ACHN (cell line): Measurements from ENCODE around the gene PKNOX1.
"Not testable (repeated sequence)": the region's sequence is repeated elsewhere in the genome, so short reads cannot be mapped to it uniquely, and the experiment has no call there.

Source experiments
- DNase-seq: peaks from one replicate; pipeline ENCODE4 v3.0.0-alpha.2; 2015
- in situ Hi-C: cut with HindIII; loops from 2 replicates; pipeline ENCODE4 v1.10.0; 2017; ENCODE audit warnings: low sequenced_read_pairs, low pct_ligation_motif_present, low pct_unique_long_range_greater_than_20kb

PKNOX1 gene

DNA sequence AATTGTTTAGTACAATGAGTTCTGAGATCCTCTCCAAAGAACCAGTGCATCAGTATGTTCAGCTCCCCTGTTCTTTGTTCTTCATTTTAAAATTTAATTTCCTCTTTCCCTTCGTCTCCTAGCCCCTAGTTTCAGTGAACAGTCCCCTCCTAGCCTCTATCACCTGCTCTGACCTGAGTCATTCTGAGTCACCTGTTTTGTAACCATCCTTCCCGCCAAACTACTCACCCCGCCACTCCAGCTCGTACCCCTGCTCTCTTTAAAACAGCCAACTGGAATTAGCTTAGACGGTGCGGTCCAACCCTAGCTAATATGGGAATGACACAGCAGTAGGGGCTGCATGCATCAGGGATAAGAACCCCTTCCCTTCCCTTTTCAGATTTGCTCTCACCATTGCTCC lies 32.1 kb upstream of the PKNOX1 start:
- in situ Hi-C loops, result no loop called here
- DNase-seq, result no peak

DNA sequence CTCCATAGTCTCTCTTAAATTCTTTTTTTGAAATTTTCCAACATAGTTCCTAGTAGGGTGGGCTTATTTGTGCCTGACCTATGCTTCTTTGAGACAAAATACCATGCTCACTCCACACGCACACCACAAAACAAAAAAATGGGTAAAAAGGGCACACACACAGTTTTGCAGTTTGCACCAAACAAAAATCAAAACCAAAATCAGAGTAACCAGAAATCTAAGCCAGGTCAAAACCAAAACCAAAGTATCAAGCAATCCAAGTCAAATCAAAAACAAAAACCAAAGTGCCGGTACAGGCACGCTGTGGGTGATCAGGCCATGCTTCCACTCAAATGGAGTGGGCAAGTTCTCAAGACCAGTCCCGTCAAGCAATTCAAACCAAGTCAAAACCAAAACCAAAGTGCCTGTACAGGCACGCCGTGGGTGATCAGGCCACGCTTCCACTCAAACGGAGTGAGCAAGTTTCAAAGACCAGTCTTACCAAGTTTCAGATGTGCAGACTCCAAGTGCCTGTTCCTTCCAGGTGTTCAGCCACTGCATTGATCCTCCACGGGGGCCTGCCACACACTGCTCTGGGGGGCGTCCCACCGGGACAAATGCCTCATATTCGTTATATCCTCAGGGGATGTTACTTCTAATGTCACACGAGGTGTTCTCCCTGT lies 25.1 kb upstream of the PKNOX1 start:
- DNase-seq, in situ Hi-C loops: not testable (repeated sequence)

DNA sequence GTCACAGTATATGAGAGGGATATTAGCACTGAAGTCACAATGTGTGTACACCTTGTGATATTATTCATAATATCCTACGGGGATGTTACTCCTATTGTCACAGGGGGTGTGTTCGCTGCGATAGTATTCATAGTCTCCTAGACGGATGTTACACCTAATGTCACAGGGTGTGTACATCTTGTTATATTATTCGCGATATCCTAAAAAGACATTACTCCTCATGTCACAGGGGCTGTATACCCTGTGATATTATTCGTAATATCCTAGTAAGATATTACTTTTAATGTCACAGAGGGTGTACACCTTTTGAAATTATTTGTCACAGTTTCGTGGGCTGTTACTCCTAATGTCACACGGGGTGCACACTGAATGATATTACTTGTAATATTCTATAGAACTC lies 23.2 kb upstream of the PKNOX1 start:
- in situ Hi-C loops, DNase-seq: not testable (repeated sequence)

DNA sequence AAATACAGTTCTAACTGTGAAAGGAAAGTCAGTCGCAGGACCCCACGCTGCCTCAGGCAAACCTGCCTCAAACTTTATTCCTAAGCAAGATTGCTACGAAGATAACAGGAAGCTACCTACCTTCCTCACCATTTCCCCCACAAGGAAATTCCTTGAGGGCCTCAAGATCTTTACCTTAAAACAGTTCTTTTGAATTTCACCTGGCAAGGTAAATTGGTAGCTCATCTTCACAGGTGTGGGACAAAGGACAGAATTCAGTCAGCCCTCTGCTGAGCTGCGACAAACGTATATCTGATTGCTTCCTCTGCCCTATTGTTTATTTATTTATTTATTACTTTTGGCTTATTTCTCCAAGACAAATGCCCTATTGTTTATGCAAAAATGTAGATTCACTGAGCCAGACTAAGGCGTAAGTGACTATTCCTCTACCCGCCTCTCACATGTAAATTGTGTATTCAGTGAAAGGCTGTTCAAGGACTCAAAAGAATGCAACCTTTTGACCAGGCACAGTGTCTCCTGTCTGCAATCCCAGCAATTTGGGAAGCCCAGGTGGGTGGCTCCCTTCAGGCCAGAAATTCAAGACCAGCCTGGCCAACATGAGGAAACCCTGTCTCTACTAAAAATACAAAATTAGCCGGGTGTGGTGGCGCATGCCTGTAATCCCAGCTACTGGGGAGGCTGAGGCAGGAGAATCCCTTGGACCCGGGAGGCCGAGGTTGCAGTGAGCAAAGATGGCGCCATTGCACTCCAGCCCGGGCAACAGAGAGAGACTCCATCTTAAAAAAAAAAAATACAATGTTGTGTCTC lies 17.3 kb upstream of the PKNOX1 start:
- in situ Hi-C loops, result no loop called here
- DNase-seq, result no peak

DNA sequence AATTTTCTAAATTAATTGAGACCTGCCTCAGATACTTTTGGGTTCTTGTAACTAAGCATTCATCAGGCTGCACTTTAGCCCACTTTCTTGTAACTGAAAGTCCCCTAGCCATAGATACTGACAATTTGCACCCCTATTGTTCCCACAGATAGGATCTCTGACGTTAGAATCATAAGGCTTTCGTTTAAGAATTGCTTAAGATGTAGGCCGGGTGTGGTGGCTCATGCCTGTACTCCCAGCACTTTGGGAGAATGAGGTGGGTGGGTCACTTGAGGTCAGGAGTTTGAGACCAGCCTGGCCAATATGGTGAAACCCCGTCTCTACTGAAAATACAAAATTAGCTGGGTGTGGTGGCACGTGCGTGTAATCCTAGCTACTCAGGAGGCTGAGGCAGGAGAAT lies 16.2 kb upstream of the PKNOX1 start:
- DNase-seq, in situ Hi-C loops: not testable (repeated sequence)

DNA sequence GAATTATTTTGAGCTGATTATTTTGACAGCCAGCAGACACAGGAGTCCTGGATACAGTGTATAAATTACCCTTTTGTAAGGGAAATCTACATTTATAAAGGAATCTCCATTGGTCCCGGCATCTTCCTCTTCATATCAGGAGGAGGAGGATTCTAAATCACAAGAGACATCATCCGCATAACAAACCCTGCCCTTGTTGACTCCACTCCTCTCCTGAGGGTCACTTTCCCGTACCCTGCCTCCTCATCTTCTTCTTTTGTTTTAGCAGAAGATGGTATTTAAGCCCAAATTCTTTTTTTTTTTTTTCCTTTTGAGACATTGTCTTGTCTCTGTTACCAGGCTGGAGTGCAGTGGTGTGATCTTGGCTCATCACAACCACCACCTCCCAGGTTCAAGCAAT lies 14.6 kb upstream of the PKNOX1 start:
- DNase-seq, result no peak
- in situ Hi-C loops, result no loop called here

DNA sequence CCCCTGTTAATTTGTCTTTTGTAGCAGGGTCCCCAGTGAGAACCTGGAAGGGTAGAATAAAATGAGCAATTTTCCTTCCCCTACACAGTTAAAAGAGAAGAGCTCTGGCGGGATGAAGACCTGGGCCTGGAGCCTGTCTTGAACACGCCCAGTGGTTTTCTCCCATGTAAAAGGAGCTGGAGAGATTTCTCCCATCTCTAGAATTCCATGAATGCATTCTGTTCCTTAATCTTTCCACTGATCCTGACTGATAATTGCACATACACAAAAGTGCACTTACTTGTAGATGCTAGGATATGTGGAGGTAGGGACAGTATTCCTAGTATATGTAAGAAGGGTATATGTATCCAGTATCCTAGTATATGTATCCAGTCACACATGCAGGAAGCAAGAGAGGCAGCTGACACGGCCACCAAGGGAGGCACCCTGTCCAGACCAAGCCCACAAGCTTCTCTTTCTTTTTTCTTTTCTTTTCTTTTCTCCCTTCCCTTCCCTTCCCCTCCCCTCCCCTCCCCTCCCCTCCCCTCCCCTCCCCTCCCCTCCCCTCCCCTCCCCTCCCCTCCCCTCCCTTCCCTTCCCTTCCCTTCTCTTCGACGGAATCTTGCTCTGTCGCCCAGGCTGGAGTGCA lies 11.9 kb upstream of the PKNOX1 start:
- in situ Hi-C loops, result no loop called here

DNA sequence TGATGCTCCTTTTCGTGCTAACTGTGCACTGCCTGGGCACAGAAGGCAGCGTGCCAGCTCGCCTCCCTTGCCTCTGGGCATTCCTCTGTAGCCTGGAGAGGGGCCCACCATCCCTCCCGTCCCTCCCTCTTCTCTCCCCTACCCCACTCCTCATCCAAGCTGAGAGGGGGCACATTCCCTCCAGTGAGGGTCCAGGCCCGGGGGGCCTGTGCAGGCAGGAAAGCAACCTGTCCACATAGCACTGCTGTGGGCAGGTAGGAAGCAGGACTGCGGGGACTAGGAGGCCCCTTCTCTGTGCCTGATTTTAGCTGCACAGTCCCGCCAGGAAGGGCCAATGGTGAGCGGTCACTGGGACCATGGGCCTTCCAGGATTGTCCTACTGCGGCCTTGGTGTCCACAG lies 10.3 kb upstream of the PKNOX1 start:
- in situ Hi-C loops, result no loop called here
- DNase-seq, result no peak

More for the DNA sequence above, 11.9 kb upstream of the PKNOX1 start:
- no peak for DNase-seq

DNA sequence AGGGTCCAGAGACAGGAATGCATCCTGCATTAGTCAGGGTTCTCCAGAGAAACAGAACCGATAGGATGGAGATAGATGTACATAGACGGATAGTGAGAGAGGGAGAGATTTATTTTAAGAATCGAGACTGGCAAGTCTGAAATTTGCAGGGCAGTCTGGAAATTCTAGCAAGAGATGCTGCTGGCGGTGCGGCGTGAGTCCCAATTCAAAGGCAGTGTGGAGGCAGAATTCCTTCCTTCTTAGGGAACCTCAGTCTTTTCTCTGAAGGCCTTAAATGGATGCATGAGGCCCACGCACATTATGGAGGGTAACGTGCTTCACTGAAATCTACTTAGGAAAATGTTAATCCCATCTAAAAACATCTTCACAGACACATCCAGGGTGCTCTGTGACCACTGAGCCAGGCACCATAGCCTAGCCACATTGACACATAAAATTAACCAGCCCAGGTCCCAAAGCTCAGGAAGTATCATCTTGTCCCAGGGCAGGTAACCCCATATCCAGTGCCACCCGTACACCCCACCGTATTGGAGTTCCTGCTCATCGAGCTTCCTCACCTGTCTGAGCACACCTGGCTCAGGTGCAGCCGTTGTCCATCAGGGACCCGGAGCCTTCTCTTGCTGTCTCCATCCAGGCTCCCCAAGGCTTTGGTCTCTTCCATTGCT lies 9.7 kb upstream of the PKNOX1 start:
- DNase-seq, result no peak
- in situ Hi-C loops, result no loop called here

DNA sequence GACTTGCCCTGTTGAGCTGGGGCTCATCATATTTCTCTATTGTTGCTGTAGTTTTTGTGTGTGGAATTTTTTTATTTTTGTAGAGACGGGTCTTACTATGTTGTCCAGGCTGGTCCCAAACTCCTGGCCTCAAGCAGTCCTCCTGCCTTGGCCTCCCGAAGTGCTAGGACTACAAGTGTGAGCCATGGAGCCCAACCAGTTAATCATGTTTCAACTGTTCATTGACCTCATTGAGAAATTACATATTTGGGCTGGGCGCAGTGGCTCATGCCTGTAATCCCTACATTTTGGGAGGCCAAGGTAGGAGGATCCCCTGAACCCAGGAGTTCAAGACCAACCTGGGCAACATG lies 9.2 kb upstream of the PKNOX1 start:
- no peak for DNase-seq
- in situ Hi-C loops, result no loop called here

DNA sequence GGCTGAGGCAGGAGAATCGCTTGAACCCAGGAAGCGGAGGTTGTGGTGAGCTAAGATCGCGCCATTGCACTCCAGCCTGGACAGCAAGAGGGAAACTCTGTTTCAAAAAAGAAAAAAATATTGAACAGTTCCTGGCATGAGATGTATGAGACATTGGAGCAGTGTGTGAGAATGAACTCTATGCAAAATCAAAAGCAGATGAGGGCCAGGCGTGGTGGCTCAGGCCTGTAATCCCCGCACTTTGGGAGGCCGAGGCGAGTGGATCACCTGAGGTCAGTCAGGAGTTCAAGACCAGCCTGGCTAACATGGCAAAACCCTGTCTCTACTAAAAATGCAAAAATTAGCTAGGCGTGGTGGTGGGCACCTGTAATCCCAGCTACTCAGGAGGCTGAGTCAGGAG lies 6.7 kb upstream of the PKNOX1 start:
- DNase-seq, in situ Hi-C loops: not testable (repeated sequence)

DNA sequence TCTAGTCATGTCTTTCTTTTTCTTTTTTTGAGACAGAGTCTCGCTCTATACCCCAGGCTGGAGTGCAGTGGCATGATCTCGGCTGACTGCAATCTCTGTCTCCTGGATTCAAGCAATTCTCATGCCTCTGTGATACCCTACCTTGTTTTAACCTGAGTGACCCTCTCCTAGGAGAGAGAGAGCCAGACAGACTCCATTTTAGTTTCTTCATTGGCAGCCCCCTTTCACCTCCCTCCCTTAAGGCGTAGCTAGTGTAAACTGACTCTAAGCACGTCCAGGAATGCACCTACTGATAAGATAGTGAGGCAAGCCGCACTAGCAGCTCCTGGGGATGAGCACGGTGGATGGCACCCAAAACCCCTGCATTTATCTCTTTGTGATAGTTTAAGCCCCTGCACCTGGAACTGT lies 5.2 kb upstream of the PKNOX1 start:
- in situ Hi-C loops, result no loop called here
- no peak for DNase-seq

DNA sequence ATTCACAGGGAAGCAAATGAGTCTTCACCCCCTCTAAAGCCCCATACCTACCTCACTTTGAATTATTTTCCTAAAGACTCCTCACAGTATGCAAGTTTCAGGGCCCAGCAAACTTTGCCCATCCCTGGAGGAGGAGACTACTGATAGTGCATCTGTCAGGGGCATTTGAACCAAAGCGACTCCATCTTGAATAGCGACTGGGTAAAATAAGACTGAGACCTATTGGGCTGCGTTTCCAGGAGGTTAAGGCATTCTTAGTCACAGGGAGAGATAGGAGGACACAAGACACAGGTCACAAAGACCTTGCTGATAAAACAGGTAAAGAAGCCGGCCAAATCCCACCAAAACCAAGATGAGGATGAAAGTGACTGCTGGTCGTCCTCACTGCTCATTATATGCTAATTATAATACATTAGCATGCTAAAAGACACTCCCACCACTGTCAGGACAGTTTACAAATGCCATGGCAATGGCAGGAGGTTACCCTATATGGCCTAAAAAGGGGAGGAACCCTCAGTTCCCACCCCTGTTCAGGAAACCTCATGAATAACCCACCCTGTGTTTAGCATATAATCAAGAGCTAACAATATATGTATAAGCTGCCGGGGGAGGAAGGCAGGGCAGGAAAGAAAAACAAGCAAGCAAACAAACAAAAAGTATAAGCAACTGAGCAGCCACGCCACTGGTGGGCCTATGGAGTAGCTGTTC lies 3.3 kb upstream of the PKNOX1 start:
- no peak for DNase-seq
- in situ Hi-C loops, result no loop called here

DNA sequence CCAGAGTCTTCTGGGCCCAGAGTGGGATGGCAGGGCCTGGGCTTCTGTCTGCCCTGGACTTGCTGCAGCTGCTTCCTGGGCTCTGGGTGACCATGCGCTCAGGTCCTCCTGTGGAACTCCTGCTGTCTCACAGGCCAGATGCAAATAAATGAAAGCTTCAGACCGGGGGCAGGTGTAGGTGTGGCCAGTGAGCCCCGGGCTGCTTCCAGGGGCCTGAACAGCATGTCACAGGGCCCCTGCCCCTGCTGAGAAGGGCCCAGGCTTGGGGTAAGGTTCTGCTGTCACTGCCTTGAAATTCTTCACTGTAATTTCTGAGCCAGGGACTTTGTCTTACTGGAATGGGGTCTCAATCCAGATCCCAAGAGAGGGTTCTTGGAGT lies 2.5 kb upstream of the PKNOX1 start:
- DNase-seq, result no peak
- in situ Hi-C loops, result no loop called here

DNA sequence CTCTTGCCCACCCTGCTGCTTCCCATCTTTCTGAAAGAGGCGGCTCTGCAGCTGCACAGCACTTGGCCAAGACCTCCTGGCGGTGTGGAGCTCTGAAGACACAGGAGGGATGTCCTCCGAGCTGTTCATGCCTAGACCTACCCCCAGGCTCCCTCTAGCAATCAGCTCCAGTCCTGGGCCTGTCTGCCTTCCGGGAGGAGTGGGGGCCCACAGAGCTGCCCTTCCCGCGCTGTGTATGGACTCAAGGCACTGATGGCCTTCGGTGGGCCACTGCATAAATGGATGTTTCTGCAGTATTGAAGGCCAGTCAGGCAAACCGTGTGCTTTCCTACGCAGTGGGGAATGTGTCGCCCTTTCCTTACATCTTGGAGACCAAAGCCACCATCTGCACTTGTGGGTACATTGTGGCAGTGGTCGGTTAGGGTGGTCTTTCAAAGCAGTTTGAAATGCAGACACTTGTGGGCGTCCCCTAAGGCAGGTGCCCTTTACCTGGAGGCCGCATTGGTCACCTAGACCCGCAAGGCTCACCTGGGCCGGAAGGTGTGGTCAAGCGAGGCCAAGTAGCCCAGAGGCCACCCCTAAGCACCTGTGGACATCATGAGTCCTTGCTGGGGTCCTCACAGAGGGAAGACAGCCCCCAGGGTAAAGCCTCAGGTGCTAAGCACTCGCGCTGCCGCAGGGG lies 912 bp upstream of the PKNOX1 start:
- in situ Hi-C loops, result no loop called here
- no peak for DNase-seq

DNA sequence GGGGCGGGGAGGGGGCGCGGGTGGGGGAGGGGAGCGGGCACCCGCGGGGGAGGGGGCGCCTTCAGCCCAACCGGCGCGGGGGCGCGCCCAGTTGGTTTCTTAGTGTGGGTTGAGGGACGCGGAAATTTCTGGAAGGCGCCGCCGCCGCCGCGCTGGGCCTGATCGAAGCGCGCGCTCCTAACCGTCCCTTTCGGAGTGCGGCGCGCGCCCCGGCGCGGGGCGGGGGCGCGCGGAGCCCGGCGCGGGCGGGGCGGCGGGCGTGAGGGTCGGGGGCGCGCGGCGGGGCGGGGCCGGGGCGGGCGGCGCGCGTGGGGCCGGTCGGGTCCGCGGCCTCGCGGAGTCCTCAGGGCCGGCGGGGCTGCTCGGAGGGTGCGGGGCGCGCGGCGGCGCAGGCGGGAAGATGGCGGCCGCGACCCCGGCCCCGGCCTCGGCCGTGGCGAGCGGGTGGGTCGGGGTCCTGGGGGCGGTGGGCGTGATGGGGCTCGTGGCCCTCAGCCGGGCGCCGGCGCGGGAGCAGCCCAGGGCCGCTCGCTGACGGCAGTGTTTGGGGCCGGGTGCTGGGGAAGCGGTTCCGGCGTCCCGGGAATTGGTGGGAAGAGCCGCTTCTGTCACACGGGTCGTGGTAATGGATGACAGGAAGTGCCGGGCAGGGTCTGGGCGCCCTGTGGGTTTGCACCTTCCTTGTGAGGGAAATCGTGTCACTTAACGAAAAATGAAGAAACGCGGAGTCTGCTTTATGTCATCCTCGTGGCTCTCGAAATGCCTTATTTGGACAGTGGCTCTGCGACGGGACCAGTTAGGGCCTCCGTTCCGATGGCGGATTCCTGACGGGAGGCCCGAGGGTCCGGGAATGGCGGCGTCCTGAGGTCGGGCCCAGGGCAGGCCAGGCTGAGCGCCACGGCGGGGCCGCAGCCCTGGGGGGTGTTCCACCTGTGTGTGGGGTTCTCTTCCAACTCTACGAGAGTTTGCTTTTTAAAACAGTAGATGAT lies 764 bp downstream of the PKNOX1 start:
- in situ Hi-C loops, result no loop called here
- peak; percentile 49 for DNase-seq

DNA sequence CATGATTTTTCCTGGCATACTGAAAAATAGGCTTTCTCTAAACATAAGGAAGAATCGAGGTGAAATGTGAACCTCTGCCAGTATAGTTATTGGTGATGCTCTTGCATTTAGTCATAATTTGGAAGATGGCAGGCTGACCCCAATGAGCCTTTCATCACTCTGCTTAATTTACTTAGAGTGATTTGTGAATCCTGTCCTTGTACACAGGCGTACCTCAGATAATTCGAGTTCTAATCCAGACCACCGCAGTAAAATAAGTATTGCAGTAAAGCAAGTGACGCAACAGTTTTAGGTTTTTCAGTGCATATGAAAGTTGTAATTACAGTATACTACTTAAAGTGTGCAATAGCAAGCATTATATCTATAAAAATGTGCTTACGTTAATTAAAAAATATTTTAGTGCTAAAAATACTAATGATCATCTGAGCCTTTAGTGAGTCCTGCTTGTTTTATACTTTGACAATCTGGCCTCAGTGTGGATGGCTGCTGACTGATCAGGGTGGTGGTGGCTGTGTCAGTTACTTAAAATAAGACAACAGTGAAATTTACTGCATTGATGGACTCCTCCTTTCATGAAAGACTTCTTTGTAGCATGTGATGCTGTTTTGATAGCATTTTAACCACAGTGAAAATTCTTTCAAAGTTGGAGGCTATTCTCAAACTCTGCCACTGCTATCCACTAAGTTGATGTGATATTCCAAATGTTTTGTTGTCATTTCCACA lies 1.7 kb downstream of the PKNOX1 start:
- in situ Hi-C loops, result no loop called here
- no peak for DNase-seq
